ENCODE results near the gene ARHGAP1.

DNA sequence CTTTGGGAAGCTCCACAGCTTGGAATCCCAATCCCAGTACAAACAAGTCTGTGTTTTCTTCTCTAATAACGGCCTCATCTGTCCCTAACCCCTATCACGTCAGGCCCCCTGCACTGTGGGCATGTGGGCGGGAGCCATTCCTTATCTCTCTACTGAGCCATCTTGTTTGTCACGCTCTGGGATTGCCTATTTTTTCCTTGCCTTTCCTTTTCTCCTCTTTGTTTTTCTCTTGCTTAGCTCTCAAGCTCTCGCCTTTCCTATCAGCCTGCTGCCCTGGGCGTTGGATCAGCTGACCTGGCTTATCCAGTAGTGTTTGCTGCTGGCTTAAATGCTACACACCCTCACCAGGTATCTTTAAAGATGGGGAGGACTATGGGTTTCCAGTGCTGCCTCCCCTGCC, 35.8 kb downstream of the ARHGAP1 start:
- TF ChIP-seq POLR2A (IDR thresholded peaks at IDR 0.05) = no peak
- TF ChIP-seq CTCF (IDR thresholded peaks at IDR 0.05) = no peak
